GM12891 (cell line): ENCODE measurements around the gene JOSD2.

Source experiments
- POLR2A ChIP-seq: IDR thresholded peaks from 2 replicates; pipeline ENCODE4 v1.6.1; 2011; ENCODE audit warnings: low read depth, low read length, control low read depth
- POLR2AphosphoS5 ChIP-seq: IDR thresholded peaks from 2 replicates; pipeline ENCODE4 v1.6.1; 2011; ENCODE audit warnings: low read depth, low read length, control low read depth
- POU2F2 ChIP-seq: IDR thresholded peaks from 2 replicates; pipeline ENCODE4 v1.6.1; 2011; ENCODE audit warnings: low read depth, mild to moderate bottlenecking, control low read depth, low read length, moderate library complexity
- SPI1 ChIP-seq: IDR thresholded peaks from 2 replicates; pipeline ENCODE4 v1.6.1; 2011; ENCODE audit warnings: low read depth, low read length, control low read depth
- TAF1 ChIP-seq: IDR thresholded peaks from 2 replicates; pipeline ENCODE4 v1.6.1; 2011; ENCODE audit warnings: low read depth, low read length, control low read depth

- TF ChIP-seq POLR2A (no peak), POLR2AphosphoS5 (no peak), SPI1 (no peak), TAF1 (no peak), POU2F2 (no peak)
Measured at GRCh38 chr19:50501186-50501567, 9.8 kb downstream of the JOSD2 start.
